Endothelial cell of umbilical vein (primary cell): ENCODE results near the gene IQCN. TPM values are rescaled to one million over a fixed set of nuclear protein-coding genes. Genes with fewer than 3 reads are reported as not detected.
"Not testable (repeated sequence)": the region's sequence is repeated elsewhere in the genome, so short reads cannot be mapped to it uniquely, and the experiment has no call there.

Source experiments
- BruUV-seq: library from RNA; stranded (reverse); fragments of 400-500 nt; replicated peaks from 2 replicates; lab custom pipeline; 2021; lab: Mats Ljungman, UMichigan
- CTCF ChIA-PET: fragments of 300-600, 350-600 bp; sonication (Branson Sonifier 250); formaldehyde crosslinking; loops from one replicate; lab custom pipeline; 2021; ENCODE audit warnings: antibody characterized with exemption, inconsistent platforms; lab: Charles Lee
- POLR2A ChIA-PET: fragments of 300-600, 350-600 bp; sonication (Branson Sonifier 250); formaldehyde crosslinking; loops from one replicate; lab custom pipeline; 2021; ENCODE audit warnings: antibody characterized with exemption, inconsistent platforms; lab: Charles Lee
- DNase-seq: peaks from one replicate; pipeline ENCODE4 v3.0.0-alpha.2; 2011; ENCODE audit warnings: low read depth, low spot score
- FAIRE-seq: peaks from 2 replicates; lab custom pipeline; 2011; peaks lifted over from hg19 to GRCh38; lab: Jason Lieb, UNC
- H2AFZ ChIP-seq: 2 replicates; pipeline ENCODE4 v1.6.0; 2012; ENCODE audit warnings: low read depth, low read length, control low read depth, inconsistent platforms
- H3K27ac ChIP-seq: 2 replicates; pipeline ENCODE4 v1.5.1; 2011; ENCODE audit warnings: low read depth, mild to moderate bottlenecking, control low read depth, low read length, moderate library complexity; ENCODE audit not compliant: insufficient read depth
- H3K27me3 ChIP-seq, 2 experiments: 2 replicates each; pipeline versions ENCODE4 v1.6.0 to v1.6.1; 2011; ENCODE audit warnings: low read length in 2 of 2, mixed read lengths in 1 of 2; ENCODE audit not compliant: control insufficient read depth in 2 of 2, insufficient read depth in 2 of 2
- H3K36me3 ChIP-seq, 2 experiments: 2 replicates in 1 of 2; 3 replicates in 1 of 2; pipeline ENCODE4 v1.5.1; 2011; ENCODE audit warnings: low read length in 2 of 2, mild to moderate bottlenecking in 1 of 2, moderate library complexity in 1 of 2; ENCODE audit not compliant: control insufficient read depth in 2 of 2, insufficient read depth in 2 of 2; ENCODE audit errors: extremely low read depth in 1 of 2
- H3K4me1 ChIP-seq: 3 replicates; pipeline ENCODE4 v1.5.1; 2011; ENCODE audit warnings: mild to moderate bottlenecking, low read length; ENCODE audit not compliant: control insufficient read depth, insufficient read depth; ENCODE audit errors: extremely low read depth
- H3K4me2 ChIP-seq: 2 replicates; pipeline ENCODE4 v1.6.1; 2011; ENCODE audit warnings: low read length, control low read depth, mixed read lengths; ENCODE audit not compliant: insufficient read depth
- H3K4me3 ChIP-seq, 3 experiments: fragments of 200-600 bp in 1 of 3; sonication (generic), shearing (Covaris generic) in 1 of 3; replicated peaks in 1 of 3; 2 replicates each; pipeline ENCODE4 v1.5.1; 2011 to 2016; ENCODE audit warnings: control low read depth in 3 of 3, low read length in 3 of 3, mild to moderate bottlenecking in 2 of 3, inconsistent platforms in 1 of 3, low read depth in 1 of 3, moderate library complexity in 1 of 3; ENCODE audit not compliant: insufficient read depth in 1 of 3
- H3K79me2 ChIP-seq: 2 replicates; pipeline ENCODE4 v1.6.0; 2012; ENCODE audit warnings: low read length, inconsistent platforms; ENCODE audit not compliant: control insufficient read depth, insufficient read depth
- H3K9ac ChIP-seq: replicated peaks from 2 replicates; pipeline ENCODE3; 2011; ENCODE audit warnings: low read length, control low read depth; ENCODE audit not compliant: insufficient read depth; ENCODE audit errors: extremely low read depth
- H3K9me1 ChIP-seq: replicated peaks from 3 replicates; pipeline ENCODE4 v1.6.0; 2011; ENCODE audit warnings: mild to moderate bottlenecking, low read length; ENCODE audit not compliant: control insufficient read depth, insufficient read depth; ENCODE audit errors: extremely low read depth
- H3K9me3 ChIP-seq: replicated peaks from 2 replicates; pipeline ENCODE4 v1.5.1; 2012; ENCODE audit warnings: low read length, inconsistent platforms; ENCODE audit not compliant: control insufficient read depth, insufficient read depth
- H4K20me1 ChIP-seq: replicated peaks from 2 replicates; pipeline ENCODE3; 2011; ENCODE audit warnings: mild to moderate bottlenecking, low read length; ENCODE audit not compliant: control insufficient read depth, insufficient read depth; ENCODE audit errors: extremely low read depth
- CTCF ChIP-seq, 2 donors: IDR thresholded peaks; 1 replicate in 1 of 2; 2 replicates in 1 of 2; pipeline ENCODE4 v1.5.1; 2011; ENCODE audit warnings: low read length in 2 of 2, mild to moderate bottlenecking in 2 of 2, moderate library complexity in 2 of 2, control low read depth in 1 of 2, inconsistent platforms in 1 of 2, low read depth in 1 of 2; ENCODE audit not compliant: insufficient read depth in 1 of 2; ENCODE audit errors: extremely low read depth in 1 of 2
- EZH2 ChIP-seq: IDR thresholded peaks from 2 replicates; pipeline ENCODE4 v1.6.1; 2012; ENCODE audit warnings: borderline replicate concordance, low read depth, mild to moderate bottlenecking, moderate library complexity, low read length, inconsistent platforms; ENCODE audit not compliant: severe bottlenecking
- FOS ChIP-seq: IDR thresholded peaks from 2 replicates; pipeline ENCODE4 v1.6.1; 2011; ENCODE audit warnings: mild to moderate bottlenecking, low read length, moderate library complexity, borderline replicate concordance; ENCODE audit not compliant: insufficient read depth
- GATA2 ChIP-seq: IDR thresholded peaks from 2 replicates; pipeline ENCODE4 v1.7.0; 2011; ENCODE audit warnings: low read depth, mild to moderate bottlenecking, moderate library complexity, mixed read lengths, low read length; ENCODE audit not compliant: insufficient read length, insufficient read depth
- JUN ChIP-seq: IDR thresholded peaks from 2 replicates; pipeline ENCODE4 v1.6.1; 2011; ENCODE audit warnings: borderline replicate concordance, low read depth; ENCODE audit not compliant: insufficient read length, insufficient read depth
- MYC ChIP-seq: IDR thresholded peaks from one replicate; pipeline ENCODE4 v1.6.1; 2011; ENCODE audit warnings: mild to moderate bottlenecking, low read depth, low read length
- POLR2A ChIP-seq: IDR thresholded peaks from 2 replicates; pipeline ENCODE4 v1.6.1; 2012; ENCODE audit warnings: low read depth, mild to moderate bottlenecking, control low read depth, low read length
- POLR2AphosphoS5 ChIP-seq: IDR thresholded peaks from 2 replicates; pipeline ENCODE4 v1.6.1; 2012; ENCODE audit warnings: low read depth, mild to moderate bottlenecking, control low read depth, low read length, moderate library complexity; ENCODE audit not compliant: insufficient read depth
- dilution Hi-C: fragments of 300-500 bp; cut with MboI; formaldehyde crosslinking; loops from one replicate; pipeline ENCODE4 v1.15.0; 2019; ENCODE audit warnings: low sequenced_read_pairs; ENCODE audit not compliant: extremely low pct_ligation_motif_present
- intact Hi-C: fragments of 100-400 bp; cut with micrococcal nuclease; formaldehyde crosslinking; loops from one replicate; pipeline ENCODE4 v1.10.0; 2022
- polyA plus RNA-seq, 4 experiments: library from polyadenylated mRNA; depleted of rRNA in 3 of 4; stranded (reverse) in 3 of 4; unstranded in 1 of 4; fragments of >200 nt; gene quantifications; 2 replicates each; pipeline versions ENCODE4 v1.2.1 to v1.2.3, GENCODE V29; 2011 to 2012; ENCODE audit warnings: missing spikeins in 1 of 4
- total RNA-seq: library from RNA; stranded (reverse); gene quantifications from 2 replicates; pipeline ENCODE4 v1.2.3, GENCODE V29; 2021
- TF ChIP-seq, protein P1 (sequence below): IDR thresholded peaks from 2 replicates; pipeline ENCODE4 v1.6.1; 2011; ENCODE audit not compliant: insufficient read depth, insufficient read length

Gene IQCN
- total and polyA plus RNA-seq, 2 donors (not counting 3 experiments of a cell fraction or from before 2014, with no cell fraction given), result 1.5 to 3.0 TPM

- BruUV-seq, result no TSS peak
These were observed 62.6 kb downstream of the IQCN start for GRCh38 chr19:18211683-18212082.

DNA sequence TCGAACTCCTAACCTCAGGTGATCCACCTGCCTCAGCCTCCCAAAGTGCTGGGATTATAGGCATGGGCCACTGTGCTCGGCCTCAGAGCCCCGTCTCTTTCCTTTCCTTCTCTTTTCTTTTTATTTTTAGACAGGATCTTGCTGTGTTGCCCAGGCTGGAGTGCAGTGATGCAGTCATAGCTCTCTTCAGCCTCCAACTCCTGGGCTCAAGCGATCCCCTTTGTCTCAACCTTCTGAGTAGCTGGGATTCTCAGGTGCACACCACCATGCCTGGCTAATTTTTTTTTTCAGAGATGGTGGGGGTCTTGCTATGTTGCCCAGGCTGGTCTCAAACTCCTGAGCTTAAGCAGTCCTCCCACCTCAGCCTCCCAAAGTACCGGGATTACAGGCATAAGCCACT, 64.3 kb downstream of the IQCN start:
- DNase-seq, H3K9me1 ChIP-seq, H3K27me3 ChIP-seq, H3K9me3 ChIP-seq, H3K36me3 ChIP-seq, POLR2A ChIA-PET, intact Hi-C loops, H3K4me3 ChIP-seq, dilution Hi-C loops, H3K9ac ChIP-seq, H3K4me2 ChIP-seq, H4K20me1 ChIP-seq, BruUV-seq, H2AFZ ChIP-seq, H3K27ac ChIP-seq, H3K4me1 ChIP-seq, FAIRE-seq, H3K79me2 ChIP-seq: not testable (repeated sequence)
- CTCF ChIA-PET, result interaction anchor here (1.0 to 3.8 kb wide), 8 partner anchors 13 to 130 kb away, joined by 3 to 296 read pairs (median 6); partner anchors contain the start of gene PGPEP1

More at GRCh38 chr19:18211683-18212082, 62.6 kb downstream of the IQCN start:
- no peak overlapping the region for H3K4me3 ChIP-seq
- no peak for FAIRE-seq
- no peaks in the 10 kb centered on the region for H3K27me3 ChIP-seq
- ChIA-PET POLR2A (interaction anchor here (0.6 kb wide), 1 partner anchor 39 kb away, joined by 5 read pairs; no protein-coding TSS in a partner anchor), CTCF (interaction anchor here (0.9 to 1.7 kb wide), 2 partner anchors 40 to 63 kb away, joined by 3 to 8 read pairs; partner anchors contain the start of gene IQCN)
- no peak overlapping the region for H3K9ac ChIP-seq
- dilution Hi-C loops, result no loop called here
- no peaks in the 10 kb centered on the region for H3K9me1 ChIP-seq
- no peak overlapping the region for H3K27ac ChIP-seq
- no peaks in the 10 kb centered on the region for H3K9me3 ChIP-seq
- no peaks in the 10 kb centered on the region for H3K36me3 ChIP-seq
- H3K79me2 ChIP-seq, result no peaks in the 10 kb centered on the region
- H2AFZ ChIP-seq, result no peak overlapping the region
- H3K4me1 ChIP-seq, result no peaks in the 10 kb centered on the region
- H4K20me1 ChIP-seq, result no peaks in the 10 kb centered on the region
- intact Hi-C loops, result no loop called here
- no peak for DNase-seq
- no peak for TF ChIP-seq POLR2A
- TF ChIP-seq, protein P1, sequence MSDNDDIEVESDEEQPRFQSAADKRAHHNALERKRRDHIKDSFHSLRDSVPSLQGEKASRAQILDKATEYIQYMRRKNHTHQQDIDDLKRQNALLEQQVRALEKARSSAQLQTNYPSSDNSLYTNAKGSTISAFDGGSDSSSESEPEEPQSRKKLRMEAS, result no peak
- no peak for TF ChIP-seq FOS
- no peak for TF ChIP-seq POLR2AphosphoS5
- TF ChIP-seq MYC, result no peak
- TF ChIP-seq EZH2, result no peak
- TF ChIP-seq JUN, result no peak
- no peak for TF ChIP-seq CTCF (IDR thresholded peaks at IDR 0.05; ENCODE audit: extremely low read depth in 1 of 2, insufficient read depth in 1 of 2, low read depth in 1 of 2, low read length in 2 of 2)
- TF ChIP-seq GATA2, result no peak
- no peak overlapping the region for H3K4me2 ChIP-seq
